ENCODE results near the gene RRP1. TPM values are rescaled to one million over a fixed set of nuclear protein-coding genes. Genes with fewer than 3 reads are reported as not detected.

Gene RRP1
- polyA plus RNA-seq, 1 of the 3 experiments (the other 2 are of a cell fraction) = 22.7 TPM

GRCh38 chr21:43835861-43836260 is 46.5 kb downstream of the RRP1 start:
- DNase-seq = peak; percentile 12
- no peak overlapping the region for H3K9ac ChIP-seq
- no peaks in the 10 kb centered on the region for H3K79me2 ChIP-seq (ENCODE audit: insufficient read depth)
- ChIA-PET POLR2A (no interaction called here), CTCF (interaction anchor here (1.2 to 1.9 kb wide), 2 partner anchors 26 to 140 kb away, joined by 3 to 12 read pairs; no protein-coding TSS in a partner anchor)
- no peak overlapping the region for H3K27ac ChIP-seq (ENCODE audit: low read depth in 2 of 2, low read length in 1 of 2)
- peaks cover 11% of the 10 kb centered on the region; the same call in 1 of the 2 replicates for H3K27me3 ChIP-seq (ENCODE audit: insufficient read depth)
- no peaks in the 10 kb centered on the region for H3K4me1 ChIP-seq (ENCODE audit: control insufficient read depth in 1 of 2, insufficient read depth in 2 of 2, low read depth in 1 of 2, low read length in 1 of 2)
- H3K4me2 ChIP-seq = no peak overlapping the region
- no peak overlapping the region for H2AFZ ChIP-seq (ENCODE audit: low read depth)
- H3K4me3 ChIP-seq (ENCODE audit: low read depth in 2 of 2, low read length in 1 of 2) = no peak overlapping the region
- no peaks in the 10 kb centered on the region for H3K9me2 ChIP-seq
- no peaks in the 10 kb centered on the region for H4K20me1 ChIP-seq (ENCODE audit: insufficient read depth)
- 45% methylated on average over 4 of the region's 6 CpGs for WGBS (ENCODE audit: low lambda C conversion rate)
- TF ChIP-seq TCF12 (IDR thresholded peaks at IDR 0.05) (no peak), NRF1 (IDR thresholded peaks at IDR 0.05; ENCODE audit: low read depth, low read length) (no peak), EZH2phosphoT487 (IDR thresholded peaks at IDR 0.05; ENCODE audit: borderline replicate concordance, low read depth) (no peak), RFX5 (IDR thresholded peaks at IDR 0.05; ENCODE audit: low read length) (no peak), RXRA (IDR thresholded peaks at IDR 0.05; ENCODE audit: borderline replicate concordance, low read depth) (no peak), CTCF (IDR thresholded peaks at IDR 0.05) (no peak), FOXM1 (IDR thresholded peaks at IDR 0.05; ENCODE audit: low read depth) (no peak), EP300 (IDR thresholded peaks at IDR 0.05; ENCODE audit: borderline replicate concordance in 1 of 2, low read depth in 1 of 2, low read length in 1 of 2) (no peak), REST (IDR thresholded peaks at IDR 0.05; ENCODE audit: low read depth, low read length) (no peak), GATA2 (CRISPR knock-in tag; IDR thresholded peaks at IDR 0.05) (no peak), JUND (IDR thresholded peaks at IDR 0.05) (no peak), FOSL2 (IDR thresholded peaks at IDR 0.05; ENCODE audit: borderline replicate concordance, low read depth) (no peak)
- H3K36me3 ChIP-seq (replicated peaks in 1 of 2; ENCODE audit: control insufficient read depth in 1 of 2, insufficient read depth in 2 of 2, low read length in 1 of 2) = no peaks in the 10 kb centered on the region
- H3F3A ChIP-seq (replicated peaks; ENCODE audit: insufficient read depth) = no peaks in the 10 kb centered on the region
- H3K9me3 ChIP-seq = no peaks in the 10 kb centered on the region

- Histone ChIP-seq H3K36me3 (replicated peaks in 1 of 2; ENCODE audit: control insufficient read depth in 1 of 2, insufficient read depth in 2 of 2, low read length in 1 of 2) (no peaks in the 10 kb centered on the region), H3K27me3 (ENCODE audit: insufficient read depth) (peaks cover 11% of the 10 kb centered on the region; the same call in 1 of the 2 replicates), H3K4me1 (ENCODE audit: control insufficient read depth in 1 of 2, insufficient read depth in 2 of 2, low read depth in 1 of 2, low read length in 1 of 2) (no peaks in the 10 kb centered on the region), H3K4me3 (ENCODE audit: low read depth in 2 of 2, low read length in 1 of 2) (no peak overlapping the region), H2AFZ (ENCODE audit: low read depth) (no peak overlapping the region), H3K4me2 (no peak overlapping the region), H3K9me2 (no peaks in the 10 kb centered on the region), H3K9me3 (no peaks in the 10 kb centered on the region), H4K20me1 (ENCODE audit: insufficient read depth) (no peaks in the 10 kb centered on the region), H3K27ac (ENCODE audit: low read depth in 2 of 2, low read length in 1 of 2) (no peak overlapping the region), H3K79me2 (ENCODE audit: insufficient read depth) (no peaks in the 10 kb centered on the region), H3F3A (replicated peaks; ENCODE audit: insufficient read depth) (no peaks in the 10 kb centered on the region), H3K9ac (no peak overlapping the region)
- no peak for TF ChIP-seq JUND (IDR thresholded peaks at IDR 0.05)
- no peak for TF ChIP-seq POLR2AphosphoS5 (IDR thresholded peaks at IDR 0.05; ENCODE audit: low read depth, low read length)
- POLR2A ChIA-PET = no interaction called here
- 36% methylated on average over 6 of the region's 6 CpGs for WGBS (ENCODE audit: low lambda C conversion rate)
- CTCF ChIA-PET = interaction anchor here (1.1 to 1.9 kb wide), 2 partner anchors 9 to 139 kb away, joined by 4 to 12 read pairs; no protein-coding TSS in a partner anchor
- DNase-seq = peak; percentile 7
Measured at GRCh38 chr21:43836616-43837015, 47.2 kb downstream of the RRP1 start.
